Skeletal muscle satellite cell (primary cell): ENCODE data around the gene SPIB.

Experiments used
- H3K27me3 ChIP-seq: 2 replicates; pipeline ENCODE4 v1.7.0; 2013; ENCODE audit warnings: low read length; ENCODE audit not compliant: control insufficient read depth, insufficient read depth
- H3K36me3 ChIP-seq: 2 replicates; pipeline ENCODE4 v1.7.0; 2013; ENCODE audit warnings: mild to moderate bottlenecking, control low read depth, low read length; ENCODE audit not compliant: insufficient read depth
- H3K4me1 ChIP-seq: 2 replicates; pipeline ENCODE4 v1.7.0; 2013; ENCODE audit warnings: low read length; ENCODE audit not compliant: control insufficient read depth, insufficient read depth
- H3K4me2 ChIP-seq: 2 replicates; pipeline ENCODE4 v1.7.0; 2013; ENCODE audit warnings: mild to moderate bottlenecking, low read length
- H3K4me3 ChIP-seq: 2 replicates; pipeline ENCODE4 v1.7.0; 2013; ENCODE audit warnings: low read length
- H3K9ac ChIP-seq: 2 replicates; pipeline ENCODE4 v1.7.0; 2013; ENCODE audit warnings: mild to moderate bottlenecking, low read depth, low read length, moderate library complexity
- H3K9me3 ChIP-seq: replicated peaks from 2 replicates; pipeline ENCODE4 v1.7.0; 2013; ENCODE audit warnings: mild to moderate bottlenecking, control low read depth, low read length

The SPIB gene

DNA sequence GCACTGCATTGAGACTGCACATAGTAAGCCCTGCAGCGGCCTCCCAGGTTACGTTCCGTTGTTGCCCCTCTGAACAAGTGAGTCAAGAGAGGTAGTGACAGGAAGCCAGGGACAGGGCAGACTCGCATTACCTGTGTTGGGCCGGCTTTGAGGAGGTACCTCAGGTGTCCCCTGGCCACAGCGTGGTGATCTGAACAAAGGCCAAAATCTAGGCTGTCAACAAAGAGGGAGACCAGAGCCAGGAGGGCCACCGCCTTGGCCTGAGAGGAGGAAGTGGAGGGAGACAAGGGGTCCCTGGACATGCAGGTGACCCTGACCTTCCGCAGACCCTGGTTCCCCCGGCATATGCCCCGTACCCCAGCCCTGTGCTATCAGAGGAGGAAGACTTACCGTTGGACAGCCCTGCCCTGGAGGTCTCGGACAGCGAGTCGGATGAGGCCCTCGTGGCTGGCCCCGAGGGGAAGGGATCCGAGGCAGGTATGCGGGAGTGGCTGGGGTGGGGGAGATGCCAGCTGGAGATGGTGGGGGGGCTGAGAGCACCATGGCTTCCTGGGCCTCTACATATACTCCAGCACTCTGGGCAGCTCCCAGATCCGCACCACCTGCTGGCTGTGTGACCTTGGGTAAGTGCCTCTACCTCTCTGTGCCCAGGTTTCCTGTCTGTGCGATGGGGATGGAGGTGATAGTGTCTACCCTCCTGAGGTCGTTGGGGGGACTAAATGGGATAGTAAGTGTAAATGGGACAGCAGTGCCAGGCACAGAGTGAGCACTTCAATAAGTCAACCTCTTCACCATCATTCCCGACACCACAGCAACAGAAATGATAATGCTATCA, 4.8 kb downstream of the SPIB start:
- peaks cover 19% of the 10 kb centered on the region for H3K27me3 ChIP-seq
- H3K9me3 ChIP-seq, result no peaks in the 10 kb centered on the region
- no peak overlapping the region for H3K4me3 ChIP-seq
- peaks cover 5% of the 10 kb centered on the region for H3K4me1 ChIP-seq
- H3K36me3 ChIP-seq, result no peaks in the 10 kb centered on the region
- no peak overlapping the region for H3K9ac ChIP-seq
- no peak overlapping the region for H3K4me2 ChIP-seq

DNA sequence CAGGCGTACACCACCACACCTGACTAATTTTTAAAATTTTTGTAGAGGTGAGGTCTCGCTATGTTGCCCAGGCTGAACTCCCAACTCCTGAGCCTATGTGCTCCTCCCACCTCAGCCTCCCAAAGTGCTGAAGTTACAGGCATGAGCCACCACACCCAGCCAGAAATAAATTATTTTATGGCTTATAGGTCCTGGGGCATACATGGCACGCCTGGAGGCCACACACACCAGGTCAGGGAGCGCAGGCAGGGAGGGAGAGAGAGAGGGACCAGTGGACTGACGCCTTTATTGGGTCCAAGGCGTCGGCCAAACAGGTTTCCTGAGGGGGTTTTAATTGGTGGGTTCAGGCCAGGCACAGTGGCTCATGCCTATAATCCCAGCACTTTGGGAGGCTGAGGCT, 6.8 kb downstream of the SPIB start:
- H3K9me3 ChIP-seq, result no peaks in the 10 kb centered on the region
- H3K4me3 ChIP-seq, result no peak overlapping the region
- no peak overlapping the region for H3K4me2 ChIP-seq
- peaks cover 13% of the 10 kb centered on the region for H3K27me3 ChIP-seq
- no peaks in the 10 kb centered on the region for H3K36me3 ChIP-seq
- peaks cover 5% of the 10 kb centered on the region for H3K4me1 ChIP-seq
- no peak overlapping the region for H3K9ac ChIP-seq

DNA sequence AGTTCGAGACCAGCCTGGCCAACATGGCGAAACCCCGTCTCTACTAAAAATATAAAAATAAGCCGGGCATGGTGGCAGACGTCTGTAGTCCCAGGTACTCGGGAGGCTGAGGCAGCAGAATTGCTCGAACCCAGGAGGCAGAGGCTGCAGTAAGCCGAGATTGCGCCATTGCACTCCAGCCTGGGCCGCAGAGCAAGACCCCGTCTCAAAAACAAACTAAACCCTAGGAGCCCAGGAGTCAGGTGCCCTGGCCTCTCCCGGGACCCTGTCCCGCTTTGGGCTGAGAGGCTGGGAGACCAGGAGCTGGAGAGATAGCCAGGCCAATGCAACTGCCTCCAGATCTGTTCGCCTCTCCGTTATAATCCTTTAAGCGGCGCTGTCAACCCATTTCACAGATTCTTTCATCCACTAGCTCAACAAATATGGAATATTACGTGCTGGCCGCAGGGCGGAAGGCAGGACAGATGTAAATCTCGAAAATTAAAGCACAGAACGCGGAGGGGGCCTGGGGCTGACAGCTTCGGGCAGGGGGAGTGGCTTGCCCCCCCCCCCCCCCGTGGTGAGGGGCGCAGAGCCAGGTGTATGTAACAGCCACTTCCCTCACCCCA, 8.7 kb downstream of the SPIB start:
- no peak overlapping the region for H3K4me3 ChIP-seq
- no peaks in the 10 kb centered on the region for H3K9me3 ChIP-seq
- peak overlapping the region; percentile 71 for H3K4me2 ChIP-seq
- no peak overlapping the region for H3K9ac ChIP-seq
- peaks cover 10% of the 10 kb centered on the region for H3K4me1 ChIP-seq
- H3K36me3 ChIP-seq, result no peaks in the 10 kb centered on the region
- H3K27me3 ChIP-seq, result peaks cover 24% of the 10 kb centered on the region

DNA sequence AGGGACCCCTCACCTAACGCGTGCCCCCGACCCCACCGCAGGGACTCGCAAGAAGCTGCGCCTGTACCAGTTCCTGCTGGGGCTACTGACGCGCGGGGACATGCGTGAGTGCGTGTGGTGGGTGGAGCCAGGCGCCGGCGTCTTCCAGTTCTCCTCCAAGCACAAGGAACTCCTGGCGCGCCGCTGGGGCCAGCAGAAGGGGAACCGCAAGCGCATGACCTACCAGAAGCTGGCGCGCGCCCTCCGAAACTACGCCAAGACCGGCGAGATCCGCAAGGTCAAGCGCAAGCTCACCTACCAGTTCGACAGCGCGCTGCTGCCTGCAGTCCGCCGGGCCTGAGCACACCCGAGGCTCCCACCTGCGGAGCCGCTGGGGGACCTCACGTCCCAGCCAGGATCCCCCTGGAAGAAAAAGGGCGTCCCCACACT, 9.3 kb downstream of the SPIB start:
- Histone ChIP-seq H3K9me3 (no peaks in the 10 kb centered on the region), H3K4me1 (peaks cover 10% of the 10 kb centered on the region), H3K27me3 (peaks cover 30% of the 10 kb centered on the region), H3K4me3 (no peak overlapping the region), H3K36me3 (no peaks in the 10 kb centered on the region), H3K4me2 (peak overlapping the region; percentile 71), H3K9ac (no peak overlapping the region)

DNA sequence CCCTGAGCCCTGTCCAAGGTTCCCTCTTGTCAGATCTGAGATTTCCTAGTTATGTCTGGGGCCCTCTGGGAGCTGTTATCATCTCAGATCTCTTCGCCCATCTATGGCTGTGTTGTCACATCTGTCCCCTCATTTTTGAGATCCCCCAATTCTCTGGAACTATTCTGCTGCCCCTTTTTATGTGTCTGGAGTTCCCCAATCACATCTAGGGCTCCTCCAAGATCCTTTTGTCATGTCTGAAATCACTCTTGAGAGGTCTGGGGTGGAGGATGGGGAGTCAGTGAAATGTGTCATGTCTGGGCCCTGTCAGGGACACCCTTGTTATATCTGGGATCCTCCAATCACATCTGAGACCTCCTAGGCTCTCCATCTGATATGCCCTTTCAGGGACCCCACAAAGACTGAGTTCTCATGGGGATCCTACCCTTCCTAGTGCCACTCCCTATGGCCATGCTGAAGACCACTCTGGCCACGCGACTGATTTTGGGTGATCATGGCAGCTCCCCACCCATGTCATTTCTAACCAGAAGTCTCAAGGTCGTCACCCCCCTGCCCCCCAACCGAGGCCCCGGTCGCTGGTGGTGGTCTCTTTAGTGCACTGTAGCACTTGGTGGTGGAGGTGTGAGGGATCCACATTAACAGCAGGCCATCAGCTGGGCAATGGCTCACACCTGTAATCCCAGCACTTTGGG, 10.2 kb downstream of the SPIB start:
- no peak overlapping the region for H3K9ac ChIP-seq
- peaks cover 10% of the 10 kb centered on the region for H3K4me1 ChIP-seq
- no peaks in the 10 kb centered on the region for H3K9me3 ChIP-seq
- H3K4me2 ChIP-seq, result no peak overlapping the region
- H3K4me3 ChIP-seq, result no peak overlapping the region
- no peaks in the 10 kb centered on the region for H3K36me3 ChIP-seq
- H3K27me3 ChIP-seq, result peaks cover 33% of the 10 kb centered on the region

DNA sequence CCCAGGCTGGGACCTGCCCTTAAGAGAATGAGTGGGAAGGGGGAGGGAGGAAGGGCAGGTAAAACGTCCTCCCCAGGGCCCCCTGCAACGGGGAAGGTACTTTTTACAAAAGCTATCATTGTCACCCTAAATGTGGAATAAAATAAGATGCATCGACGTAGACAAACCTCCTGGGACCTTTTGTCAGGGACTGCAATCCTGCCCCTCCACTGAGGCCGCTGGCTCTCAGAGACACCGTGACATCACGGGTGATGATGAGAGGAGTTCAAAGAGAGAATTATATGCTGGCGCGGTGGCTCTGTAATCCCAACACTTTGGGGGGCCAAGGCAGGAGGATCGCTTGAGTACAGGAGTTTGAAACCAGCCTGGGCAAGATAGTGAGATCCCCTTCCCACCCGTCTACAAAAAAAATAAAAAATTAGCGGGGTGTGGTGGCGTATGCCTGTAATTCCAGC, 12.2 kb downstream of the SPIB start:
- Histone ChIP-seq H3K4me1 (peaks cover 10% of the 10 kb centered on the region), H3K36me3 (no peaks in the 10 kb centered on the region), H3K4me3 (peak overlapping the region; percentile 67), H3K9ac (peak overlapping the region; percentile 26), H3K4me2 (peak overlapping the region; percentile 93), H3K9me3 (no peaks in the 10 kb centered on the region), H3K27me3 (peaks cover 40% of the 10 kb centered on the region)

DNA sequence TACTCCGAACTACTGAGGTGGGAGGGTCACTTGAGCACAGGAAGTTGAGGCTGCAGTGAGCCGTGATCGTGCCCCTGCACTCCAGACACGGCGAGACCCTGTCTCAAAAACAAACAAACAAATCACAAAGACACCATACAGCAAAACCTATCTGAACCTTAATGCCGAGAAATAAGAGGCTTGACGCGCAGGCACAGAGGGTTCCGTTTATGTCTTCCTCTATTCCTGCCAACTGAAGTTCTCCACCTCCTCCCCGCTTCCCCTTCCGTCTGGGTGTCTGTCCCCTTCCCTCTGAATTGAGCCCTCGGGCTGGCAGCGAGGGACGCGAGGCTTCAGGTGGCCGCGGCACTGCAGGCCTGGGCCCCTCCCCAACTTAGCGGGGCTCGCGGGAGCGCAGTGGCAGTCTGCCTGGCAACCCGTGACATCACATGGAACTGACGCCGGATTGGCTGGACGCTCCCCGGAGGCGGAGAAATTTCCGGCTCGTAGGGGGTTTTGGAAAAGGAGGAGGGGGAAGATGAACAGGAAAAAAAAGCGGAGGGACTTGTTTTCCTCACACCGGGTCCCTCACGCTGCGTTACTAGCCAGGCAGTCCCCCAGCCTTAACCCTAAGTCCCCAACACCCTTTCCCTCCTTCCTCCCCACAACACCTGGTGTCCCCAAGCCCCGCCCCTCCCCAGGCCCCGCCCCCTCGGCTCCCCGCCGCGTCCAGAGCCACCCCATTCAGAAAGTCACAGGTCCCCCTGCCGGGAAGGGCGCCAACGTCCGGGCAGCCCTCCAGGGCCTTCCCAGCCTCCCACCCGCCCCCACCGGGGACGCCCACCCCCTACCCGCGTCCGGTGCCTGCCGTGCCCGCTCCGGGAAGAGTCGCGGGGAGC, 12.8 kb downstream of the SPIB start:
- H3K4me3 ChIP-seq, result peak overlapping the region; percentile 67
- H3K27me3 ChIP-seq, result peaks cover 45% of the 10 kb centered on the region
- H3K36me3 ChIP-seq, result no peaks in the 10 kb centered on the region
- H3K4me2 ChIP-seq, result peak overlapping the region; percentile 93
- H3K9ac ChIP-seq, result peak overlapping the region; percentile 26
- peaks cover 10% of the 10 kb centered on the region for H3K4me1 ChIP-seq
- no peaks in the 10 kb centered on the region for H3K9me3 ChIP-seq

DNA sequence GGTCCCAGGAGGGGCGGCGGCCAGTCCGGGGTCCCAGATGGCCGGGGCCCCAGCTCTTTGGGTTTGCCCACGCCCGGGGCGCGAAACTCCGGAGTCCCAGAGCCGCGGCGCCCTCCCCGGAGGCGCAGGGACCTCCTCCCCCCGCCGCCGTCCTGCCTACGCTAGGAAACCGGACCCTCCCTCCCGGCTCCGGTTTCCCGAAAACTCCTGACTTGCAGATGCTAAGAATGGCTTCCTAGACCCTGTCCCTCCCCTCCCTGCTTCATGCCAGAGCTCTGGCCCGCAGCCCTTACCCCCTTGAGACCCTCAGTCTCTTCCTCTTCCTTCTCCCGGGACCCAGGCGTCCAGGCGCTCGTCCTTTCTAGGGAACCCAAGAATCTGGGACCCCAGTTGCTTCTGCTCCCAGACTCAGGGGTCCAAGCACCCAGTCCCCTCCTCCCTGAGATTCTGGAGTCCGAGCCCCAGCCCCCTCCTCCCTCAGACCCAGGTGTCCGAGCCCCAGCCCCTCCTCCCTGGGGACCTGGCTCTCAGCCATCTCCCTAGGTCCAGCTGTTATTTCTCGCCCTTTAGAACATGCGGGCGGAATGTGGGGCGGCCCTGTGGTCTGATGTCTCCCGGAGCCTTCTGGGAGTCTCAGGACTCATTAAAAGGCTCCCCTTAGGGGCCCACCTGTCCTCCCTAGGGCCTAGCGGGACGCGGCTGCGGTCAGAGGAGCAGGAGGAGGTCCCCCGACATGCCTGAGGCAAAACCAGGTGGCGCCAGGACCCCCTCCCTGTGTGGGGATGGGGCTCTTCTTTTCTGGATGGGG, 13.7 kb downstream of the SPIB start, which contains the start of gene MYBPC2:
TSS of gene MYBPC2 (plus strand) at position 672 of the 808 bp plus-strand sequence. CDS start at position 734, 62 bp downstream.
- Histone ChIP-seq H3K4me3 (peak within 1 kb of the TSS; percentile 67), H3K9ac (peak within 1 kb of the TSS; percentile 26), H3K36me3 (no peaks in the 10 kb centered on the region), H3K4me1 (peaks cover 10% of the 10 kb centered on the region), H3K4me2 (peak within 1 kb of the TSS; percentile 93), H3K9me3 (no peaks in the 10 kb centered on the region), H3K27me3 (peaks cover 51% of the 10 kb centered on the region)

DNA sequence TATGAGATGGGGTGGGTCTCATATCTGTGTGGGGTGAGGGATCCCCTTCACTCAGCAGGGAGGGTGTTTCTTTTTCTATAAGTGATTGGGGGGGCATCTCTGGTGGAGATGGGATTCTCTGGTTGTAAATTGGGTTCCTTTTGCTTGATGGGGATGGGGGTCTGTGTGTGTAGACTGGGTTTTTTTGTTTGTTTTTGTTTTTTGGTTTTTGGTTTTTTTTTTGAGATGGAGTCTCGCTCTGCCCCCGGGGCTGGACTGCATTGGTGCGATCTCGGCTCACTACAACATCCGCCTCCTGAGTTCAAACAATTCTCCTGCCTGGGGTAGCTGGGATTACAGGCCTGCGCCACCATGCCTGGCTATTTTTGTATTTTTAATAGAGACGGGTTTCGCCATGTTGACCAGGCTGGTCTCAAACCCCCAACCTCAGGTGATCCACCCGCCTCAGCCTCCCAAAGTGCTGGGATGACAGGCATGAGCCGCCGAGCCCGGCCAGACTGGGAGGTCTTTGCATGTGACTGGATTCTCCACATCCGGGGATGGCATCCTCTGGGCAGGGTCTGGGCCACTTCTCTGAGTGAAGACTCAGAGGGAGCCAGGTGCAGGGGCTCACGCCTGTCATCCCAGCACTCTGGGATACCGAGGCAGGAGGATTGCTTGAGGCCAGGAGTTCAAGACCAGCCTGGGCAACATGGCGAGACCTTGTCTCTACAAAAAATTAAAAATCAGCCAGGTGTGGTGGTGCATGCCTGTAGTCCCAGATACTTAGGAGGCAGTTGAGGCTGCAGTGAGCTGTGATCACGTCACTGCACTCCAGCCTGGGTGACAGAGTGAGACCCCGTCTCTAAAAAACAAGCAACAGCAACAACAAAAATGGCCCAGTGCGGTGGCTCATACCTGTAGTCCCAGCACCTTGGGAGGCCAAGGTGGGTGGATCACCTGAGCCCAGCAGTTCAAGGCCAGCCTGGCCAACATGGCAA, 14.8 kb downstream of the SPIB start:
- H3K9me3 ChIP-seq, result no peaks in the 10 kb centered on the region
- no peaks in the 10 kb centered on the region for H3K36me3 ChIP-seq
- H3K4me1 ChIP-seq, result peaks cover 5% of the 10 kb centered on the region
- H3K27me3 ChIP-seq, result peaks cover 47% of the 10 kb centered on the region
- no peak overlapping the region for H3K9ac ChIP-seq
- H3K4me3 ChIP-seq, result no peak overlapping the region
- H3K4me2 ChIP-seq, result no peak overlapping the region
